ENCODE measurements around the gene DCUN1D1.

DNA sequence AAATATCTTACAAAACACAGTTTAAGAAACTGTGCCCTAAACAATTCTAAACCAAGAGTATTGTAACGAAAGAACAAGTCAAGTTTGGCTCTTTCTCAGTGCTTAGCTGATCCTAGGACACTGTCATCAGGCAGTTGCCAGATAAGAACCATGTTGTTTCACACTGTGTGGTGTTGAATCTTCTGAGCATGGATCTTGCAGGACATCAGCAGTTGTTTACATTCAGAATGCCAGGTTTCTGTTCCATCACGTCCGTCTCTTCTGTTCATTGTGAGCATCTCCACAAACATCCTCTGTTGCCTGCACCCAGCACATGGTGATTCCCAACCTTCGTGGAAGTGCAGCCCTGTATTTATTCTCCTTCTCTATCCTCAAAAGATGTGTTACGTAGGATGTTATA is 67.9 kb downstream of the DCUN1D1 start:
- TF ChIP-seq, protein P1, sequence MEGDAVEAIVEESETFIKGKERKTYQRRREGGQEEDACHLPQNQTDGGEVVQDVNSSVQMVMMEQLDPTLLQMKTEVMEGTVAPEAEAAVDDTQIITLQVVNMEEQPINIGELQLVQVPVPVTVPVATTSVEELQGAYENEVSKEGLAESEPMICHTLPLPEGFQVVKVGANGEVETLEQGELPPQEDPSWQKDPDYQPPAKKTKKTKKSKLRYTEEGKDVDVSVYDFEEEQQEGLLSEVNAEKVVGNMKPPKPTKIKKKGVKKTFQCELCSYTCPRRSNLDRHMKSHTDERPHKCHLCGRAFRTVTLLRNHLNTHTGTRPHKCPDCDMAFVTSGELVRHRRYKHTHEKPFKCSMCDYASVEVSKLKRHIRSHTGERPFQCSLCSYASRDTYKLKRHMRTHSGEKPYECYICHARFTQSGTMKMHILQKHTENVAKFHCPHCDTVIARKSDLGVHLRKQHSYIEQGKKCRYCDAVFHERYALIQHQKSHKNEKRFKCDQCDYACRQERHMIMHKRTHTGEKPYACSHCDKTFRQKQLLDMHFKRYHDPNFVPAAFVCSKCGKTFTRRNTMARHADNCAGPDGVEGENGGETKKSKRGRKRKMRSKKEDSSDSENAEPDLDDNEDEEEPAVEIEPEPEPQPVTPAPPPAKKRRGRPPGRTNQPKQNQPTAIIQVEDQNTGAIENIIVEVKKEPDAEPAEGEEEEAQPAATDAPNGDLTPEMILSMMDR (IDR thresholded peaks at IDR 0.05; ENCODE audit: insufficient read depth, low read length, poor library complexity, severe bottlenecking) = no peak
- TF ChIP-seq EZH2phosphoT487 (conservative IDR thresholded peaks at IDR 0.05; ENCODE audit: low read length) = no peak

Data from SU-DHL-6 (cell line).